A549 (cell line): Measurements from ENCODE around the gene FOXD3. TPM values are rescaled to one million over a fixed set of nuclear protein-coding genes. Genes with fewer than 3 reads are reported as not detected.

Source experiments
- ATAC-seq, 2 experiments: fragments of 200-7000 bp in 1 of 2; fragments of >200 bp in 1 of 2; cut with Nextera tagmentation in 1 of 2; cut with Tn5 transposase in 1 of 2; 3 replicates each; pipeline versions ENCODE4 v1.8.0 to v1.9.1; 2018 to 2020; ENCODE audit warnings: mild to moderate bottlenecking in 1 of 2, moderate library complexity in 1 of 2
- CTCF ChIA-PET: fragments of 300-600 bp; sonication (Branson Sonifier 250); formaldehyde crosslinking; extraction: SDS; loops from one replicate; lab custom pipeline; 2021; ENCODE audit warnings: antibody characterized with exemption, inconsistent platforms; lab: Yijun Ruan, JAX
- POLR2A ChIA-PET: fragments of 350-600 bp; formaldehyde crosslinking; extraction: SDS; loops from one replicate; lab custom pipeline; 2021; ENCODE audit warnings: antibody characterized with exemption, inconsistent platforms; lab: Yijun Ruan, JAX
- DNase-seq, 2 experiments: peaks; one replicate each; pipeline versions ENCODE4 v3.0.0 to v3.0.0-alpha.2; 2011 to 2016; ENCODE audit warnings: low read depth in 1 of 2, low spot score in 1 of 2
- FAIRE-seq: peaks from 2 replicates; lab custom pipeline; 2011; peaks lifted over from hg19 to GRCh38; lab: Jason Lieb, UNC
- H3K27ac ChIP-seq, 2 experiments: fragments of >200 bp; sonication (Bioruptor Twin); formaldehyde crosslinking; 3 replicates each; pipeline ENCODE4 v1.5.1; 2016 to 2017
- H3K4me1 ChIP-seq: fragments of >200 bp; sonication (Bioruptor Twin); formaldehyde crosslinking; 3 replicates; pipeline ENCODE4 v1.6.1; 2016
- H3K4me2 ChIP-seq: fragments of >200 bp; sonication (Bioruptor Twin); formaldehyde crosslinking; 3 replicates; pipeline ENCODE4 v1.6.1; 2016
- H3K4me3 ChIP-seq: fragments of >200 bp; sonication (Bioruptor Twin); formaldehyde crosslinking; 3 replicates; pipeline ENCODE4 v1.5.1; 2016
- H3K9me3 ChIP-seq: fragments of >200 bp; sonication (Bioruptor Twin); formaldehyde crosslinking; 3 replicates; pipeline ENCODE4 v1.6.1; 2016
- ATOH8 ChIP-seq: fragments of 250-450 bp; sonication (Bioruptor Pico); IDR thresholded peaks from 2 replicates; pipeline ENCODE4 v1.5.0; 2020; ENCODE audit warnings: low read depth, mild to moderate bottlenecking, moderate library complexity
- BHLHE40 ChIP-seq: IDR thresholded peaks from 2 replicates; pipeline ENCODE4 v1.6.1; 2012; ENCODE audit warnings: low read depth, low read length, inconsistent platforms
- CBX2 ChIP-seq: fragments of 200-600 bp; sonication (generic); IDR thresholded peaks from 2 replicates; pipeline ENCODE4 v1.6.1; 2016; ENCODE audit warnings: low read depth, mild to moderate bottlenecking, borderline replicate concordance
- CEBPB ChIP-seq, 2 experiments: fragments of >200 bp in 1 of 2; sonication (Bioruptor Twin) in 1 of 2; formaldehyde crosslinking in 1 of 2; IDR thresholded peaks; 2 replicates each; pipeline ENCODE4 v1.6.1; 2012 to 2016
- CHD2 ChIP-seq: fragments of 150-350 bp; IDR thresholded peaks from 2 replicates; pipeline ENCODE4 v1.6.1; 2014; ENCODE audit warnings: low read length; ENCODE audit not compliant: partially characterized antibody
- CHD4 ChIP-seq: fragments of 200-600 bp; sonication (generic); IDR thresholded peaks from 2 replicates; pipeline ENCODE4 v1.6.1; 2016; ENCODE audit warnings: antibody characterized with exemption, mild to moderate bottlenecking, borderline replicate concordance
- EHF ChIP-seq: fragments of 250-450 bp; sonication (Bioruptor Pico); IDR thresholded peaks from 2 replicates; pipeline ENCODE4 v1.5.0; 2020; ENCODE audit warnings: mild to moderate bottlenecking
- ESRRA ChIP-seq: fragments of 150-350 bp; IDR thresholded peaks from 2 replicates; pipeline ENCODE4 v1.6.1; 2014; ENCODE audit warnings: mild to moderate bottlenecking, low read length, borderline replicate concordance
- FOSB ChIP-seq: fragments of 250-450 bp; sonication (Bioruptor Pico); IDR thresholded peaks from 2 replicates; pipeline ENCODE4 v1.5.0; 2020; ENCODE audit warnings: mild to moderate bottlenecking, moderate library complexity
- GATA3 ChIP-seq: IDR thresholded peaks from 2 replicates; pipeline ENCODE4 v1.6.1; 2012; ENCODE audit warnings: borderline replicate concordance
- HDAC2 ChIP-seq: fragments of 200-600 bp; sonication (generic); IDR thresholded peaks from 2 replicates; pipeline ENCODE4 v1.6.1; 2016
- HES2 ChIP-seq: fragments of >200 bp; sonication (Bioruptor Twin); formaldehyde crosslinking; IDR thresholded peaks from 2 replicates; pipeline ENCODE4 v1.6.1; 2016
- HOXB13 ChIP-seq: fragments of 250-450 bp; sonication (Bioruptor Pico); IDR thresholded peaks from 2 replicates; pipeline ENCODE4 v1.5.0; 2020; ENCODE audit warnings: low read depth, mild to moderate bottlenecking, moderate library complexity
- MAFK ChIP-seq: fragments of 450-650 bp; IDR thresholded peaks from 2 replicates; pipeline ENCODE4 v1.6.1; 2014; ENCODE audit not compliant: partially characterized antibody
- NPAS2 ChIP-seq: fragments of 250-450 bp; sonication (Bioruptor Pico); IDR thresholded peaks from 2 replicates; pipeline ENCODE4 v1.8.0; 2022; ENCODE audit warnings: mild to moderate bottlenecking, moderate library complexity, borderline replicate concordance
- NR3C1 ChIP-seq: fragments of >200 bp; sonication (Bioruptor Twin); formaldehyde crosslinking; IDR thresholded peaks from 3 replicates; pipeline ENCODE4 v1.6.1; 2017
- PBX3 ChIP-seq: IDR thresholded peaks from 2 replicates; pipeline ENCODE4 v1.6.1; 2012
- PHF8 ChIP-seq: fragments of 200-600 bp; sonication (generic); IDR thresholded peaks from 2 replicates; pipeline ENCODE4 v1.6.1; 2016; ENCODE audit warnings: low read depth, mild to moderate bottlenecking, antibody characterized with exemption, moderate library complexity, borderline replicate concordance
- POLR2A ChIP-seq: IDR thresholded peaks from 2 replicates; pipeline ENCODE4 v1.6.1; 2012; ENCODE audit warnings: mild to moderate bottlenecking, low read length
- RNF2 ChIP-seq: fragments of 200-600 bp; sonication (generic); IDR thresholded peaks from 2 replicates; pipeline ENCODE4 v1.6.1; 2016; ENCODE audit warnings: low read depth, mild to moderate bottlenecking, antibody characterized with exemption, moderate library complexity, borderline replicate concordance
- SMC3 ChIP-seq: fragments of >200 bp; sonication (Bioruptor Twin); formaldehyde crosslinking; IDR thresholded peaks from 3 replicates; pipeline ENCODE4 v1.6.1; 2018; ENCODE audit warnings: inconsistent platforms
- TFCP2L1 ChIP-seq: fragments of 250-450 bp; sonication (Bioruptor Pico); IDR thresholded peaks from 2 replicates; pipeline ENCODE4 v1.5.0; 2021; ENCODE audit warnings: mild to moderate bottlenecking
- ZNF302 ChIP-seq: fragments of 250-450 bp; sonication (Bioruptor Pico); IDR thresholded peaks from 2 replicates; pipeline ENCODE4 v1.9.0; 2021; ENCODE audit warnings: inconsistent platforms, mild to moderate bottlenecking, moderate library complexity
- WGBS: methylation state at CpG from one replicate; pipeline ENCODE4 v1.1.6; 2017; ENCODE audit errors: missing lambda C conversion rate; 5-methylcytosine and 5-hydroxymethylcytosine counted together
- polyA plus RNA-seq, 4 experiments: library from polyadenylated mRNA; depleted of rRNA in 3 of 4; stranded (reverse); fragments of >200 nt; fragmentation: RNase III in 1 of 4; extraction: RNeasy Plus Mini Kit Qiagen cat#74134 plus additional on column Dnase treatment in 1 of 4; gene quantifications; 2 replicates in 3 of 4; 3 replicates in 1 of 4; pipeline ENCODE4 v1.2.3, GENCODE V29; 2011 to 2017
- TF ChIP-seq, protein P1 (sequence below): IDR thresholded peaks from 2 replicates; pipeline ENCODE4 v1.6.1; 2012; ENCODE audit warnings: low read depth, borderline replicate concordance
- TF ChIP-seq, protein P2 (sequence below): fragments of 200-600 bp; sonication (generic); IDR thresholded peaks from 2 replicates; pipeline ENCODE4 v1.6.1; 2016; ENCODE audit warnings: antibody characterized with exemption, mild to moderate bottlenecking, moderate library complexity
- TF ChIP-seq, protein P3 (sequence below): fragments of >200 bp; sonication (Bioruptor Twin); formaldehyde crosslinking; IDR thresholded peaks from 3 replicates; pipeline ENCODE4 v1.5.1; 2016

FOXD3 gene
- polyA plus RNA-seq, 2 of the 4 experiments (the other 2 are of a cell fraction): 0.09 to 0.34 TPM

GRCh38 chr1:63342402-63342801 lies 20.0 kb downstream of the FOXD3 start:
- no peak overlapping the region for H3K4me2 ChIP-seq
- POLR2A ChIA-PET: no interaction called here
- no peak overlapping the region for H3K4me3 ChIP-seq
- TF ChIP-seq FOSB (CRISPR knock-in tag) (no peak), CEBPB (IDR thresholded peaks at IDR 0.05) (no peak), TFCP2L1 (CRISPR knock-in tag) (no peak), ATOH8 (CRISPR knock-in tag) (no peak), CBX2 (no peak), ESRRA (no peak), NR3C1 (no peak), HOXB13 (CRISPR knock-in tag) (no peak)
- TF ChIP-seq, all 56 proteins: peak for 0
- no peaks in the 10 kb centered on the region for H3K4me1 ChIP-seq
- H3K9me3 ChIP-seq: no peaks in the 10 kb centered on the region
- no peak for ATAC-seq
- FAIRE-seq: no peak
- H3K27ac ChIP-seq: no peak overlapping the region
- WGBS: 0% methylated on average over 2 of the region's 2 CpGs
- CTCF ChIA-PET: interaction anchor here (1.0 to 2.6 kb wide), 2 partner anchors 14 to 15 kb away, joined by 3 to 8 read pairs; no protein-coding TSS in a partner anchor
- DNase-seq: no peak

- no peak for FAIRE-seq
- DNase-seq: no peak
- Histone ChIP-seq H3K4me3 (no peak overlapping the region), H3K9me3 (no peaks in the 10 kb centered on the region), H3K27ac (no peak overlapping the region), H3K4me1 (no peaks in the 10 kb centered on the region), H3K4me2 (no peak overlapping the region)
- TF ChIP-seq BHLHE40 (no peak), SMC3 (no peak), EHF (no peak), GATA3 (no peak), CEBPB (IDR thresholded peaks at IDR 0.05) (no peak), HDAC2 (no peak), PHF8 (no peak), CHD2 (no peak), ZNF302 (CRISPR knock-in tag) (no peak), MAFK (no peak), CHD4 (no peak), RNF2 (no peak)
- TF ChIP-seq, protein P1, sequence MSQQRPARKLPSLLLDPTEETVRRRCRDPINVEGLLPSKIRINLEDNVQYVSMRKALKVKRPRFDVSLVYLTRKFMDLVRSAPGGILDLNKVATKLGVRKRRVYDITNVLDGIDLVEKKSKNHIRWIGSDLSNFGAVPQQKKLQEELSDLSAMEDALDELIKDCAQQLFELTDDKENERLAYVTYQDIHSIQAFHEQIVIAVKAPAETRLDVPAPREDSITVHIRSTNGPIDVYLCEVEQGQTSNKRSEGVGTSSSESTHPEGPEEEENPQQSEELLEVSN: no peak
- no CpG with 5 or more reads among the region's 1 CpG for WGBS
- ChIA-PET CTCF (interaction anchor here (1.3 kb wide), 1 partner anchor 17 kb away, joined by 3 read pairs; no protein-coding TSS in a partner anchor), POLR2A (no interaction called here)
- ATAC-seq: no peak
These were observed 21.6 kb downstream of the FOXD3 start for GRCh38 chr1:63343922-63344321.

DNA sequence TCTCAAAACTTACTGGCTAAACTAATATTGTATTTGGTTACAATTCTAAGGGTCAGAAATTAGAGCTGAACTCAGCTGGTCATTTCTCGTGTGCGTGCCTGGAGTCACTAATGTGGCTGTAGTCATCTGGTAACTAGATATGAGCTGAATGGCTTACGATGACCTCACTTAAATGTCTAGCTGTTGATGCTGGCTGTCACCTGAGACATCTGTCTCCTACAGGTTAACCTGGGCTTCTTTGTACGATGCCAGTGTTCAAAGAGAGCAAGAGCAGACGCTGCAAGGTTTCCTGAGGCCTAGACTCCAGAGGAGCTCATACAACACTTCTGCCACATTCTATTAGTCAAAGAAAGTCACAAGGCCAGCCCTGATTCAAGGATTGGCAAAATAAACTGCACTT lies 28.0 kb downstream of the FOXD3 start:
- no peak overlapping the region for H3K4me2 ChIP-seq
- no peaks in the 10 kb centered on the region for H3K9me3 ChIP-seq
- H3K27ac ChIP-seq: no peak overlapping the region
- DNase-seq: no peak
- no peak overlapping the region for H3K4me3 ChIP-seq
- FAIRE-seq: no peak
- POLR2A ChIA-PET: no interaction called here
- no peaks in the 10 kb centered on the region for H3K4me1 ChIP-seq
- CTCF ChIA-PET: interaction anchor here (0.9 kb wide), 1 partner anchor 9 kb away, joined by 3 read pairs; no protein-coding TSS in a partner anchor
- ATAC-seq: no peak
- 80% methylated on average over 5 of the region's 5 CpGs for WGBS
- no peak for TF ChIP-seq NPAS2
- TF ChIP-seq, protein P2, sequence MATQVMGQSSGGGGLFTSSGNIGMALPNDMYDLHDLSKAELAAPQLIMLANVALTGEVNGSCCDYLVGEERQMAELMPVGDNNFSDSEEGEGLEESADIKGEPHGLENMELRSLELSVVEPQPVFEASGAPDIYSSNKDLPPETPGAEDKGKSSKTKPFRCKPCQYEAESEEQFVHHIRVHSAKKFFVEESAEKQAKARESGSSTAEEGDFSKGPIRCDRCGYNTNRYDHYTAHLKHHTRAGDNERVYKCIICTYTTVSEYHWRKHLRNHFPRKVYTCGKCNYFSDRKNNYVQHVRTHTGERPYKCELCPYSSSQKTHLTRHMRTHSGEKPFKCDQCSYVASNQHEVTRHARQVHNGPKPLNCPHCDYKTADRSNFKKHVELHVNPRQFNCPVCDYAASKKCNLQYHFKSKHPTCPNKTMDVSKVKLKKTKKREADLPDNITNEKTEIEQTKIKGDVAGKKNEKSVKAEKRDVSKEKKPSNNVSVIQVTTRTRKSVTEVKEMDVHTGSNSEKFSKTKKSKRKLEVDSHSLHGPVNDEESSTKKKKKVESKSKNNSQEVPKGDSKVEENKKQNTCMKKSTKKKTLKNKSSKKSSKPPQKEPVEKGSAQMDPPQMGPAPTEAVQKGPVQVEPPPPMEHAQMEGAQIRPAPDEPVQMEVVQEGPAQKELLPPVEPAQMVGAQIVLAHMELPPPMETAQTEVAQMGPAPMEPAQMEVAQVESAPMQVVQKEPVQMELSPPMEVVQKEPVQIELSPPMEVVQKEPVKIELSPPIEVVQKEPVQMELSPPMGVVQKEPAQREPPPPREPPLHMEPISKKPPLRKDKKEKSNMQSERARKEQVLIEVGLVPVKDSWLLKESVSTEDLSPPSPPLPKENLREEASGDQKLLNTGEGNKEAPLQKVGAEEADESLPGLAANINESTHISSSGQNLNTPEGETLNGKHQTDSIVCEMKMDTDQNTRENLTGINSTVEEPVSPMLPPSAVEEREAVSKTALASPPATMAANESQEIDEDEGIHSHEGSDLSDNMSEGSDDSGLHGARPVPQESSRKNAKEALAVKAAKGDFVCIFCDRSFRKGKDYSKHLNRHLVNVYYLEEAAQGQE: no peak
- TF ChIP-seq, protein P3, sequence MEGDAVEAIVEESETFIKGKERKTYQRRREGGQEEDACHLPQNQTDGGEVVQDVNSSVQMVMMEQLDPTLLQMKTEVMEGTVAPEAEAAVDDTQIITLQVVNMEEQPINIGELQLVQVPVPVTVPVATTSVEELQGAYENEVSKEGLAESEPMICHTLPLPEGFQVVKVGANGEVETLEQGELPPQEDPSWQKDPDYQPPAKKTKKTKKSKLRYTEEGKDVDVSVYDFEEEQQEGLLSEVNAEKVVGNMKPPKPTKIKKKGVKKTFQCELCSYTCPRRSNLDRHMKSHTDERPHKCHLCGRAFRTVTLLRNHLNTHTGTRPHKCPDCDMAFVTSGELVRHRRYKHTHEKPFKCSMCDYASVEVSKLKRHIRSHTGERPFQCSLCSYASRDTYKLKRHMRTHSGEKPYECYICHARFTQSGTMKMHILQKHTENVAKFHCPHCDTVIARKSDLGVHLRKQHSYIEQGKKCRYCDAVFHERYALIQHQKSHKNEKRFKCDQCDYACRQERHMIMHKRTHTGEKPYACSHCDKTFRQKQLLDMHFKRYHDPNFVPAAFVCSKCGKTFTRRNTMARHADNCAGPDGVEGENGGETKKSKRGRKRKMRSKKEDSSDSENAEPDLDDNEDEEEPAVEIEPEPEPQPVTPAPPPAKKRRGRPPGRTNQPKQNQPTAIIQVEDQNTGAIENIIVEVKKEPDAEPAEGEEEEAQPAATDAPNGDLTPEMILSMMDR: no peak
- no peak for TF ChIP-seq PBX3
- TF ChIP-seq, protein P1: no peak
- no peak for TF ChIP-seq SMC3
- no peak for TF ChIP-seq POLR2A
- no peak for TF ChIP-seq ESRRA
- TF ChIP-seq NR3C1: no peak
- TF ChIP-seq HES2: no peak
- TF ChIP-seq ZNF302 (CRISPR knock-in tag): no peak
